Kidney (tissue), 14 donors: ENCODE data around the gene MCL1. TPM values are rescaled to one million over a fixed set of nuclear protein-coding genes. Genes with fewer than 3 reads are reported as not detected.
A peak's percentile ranks its signal among the peaks of the same experiment; 100 is the strongest.

Experiments
- DNase-seq, 5 donors: peaks; one replicate each; pipeline ENCODE4 v3.0.0-alpha.2; 2013 to 2020
- FAIRE-seq: peaks from 2 replicates; lab custom pipeline; 2012; peaks lifted over from hg19 to GRCh38; lab: Jason Lieb, UNC
- H3K27ac ChIP-seq, 2 donors: one replicate each; pipeline ENCODE4 v1.7.0; 2013; ENCODE audit warnings: low read depth in 2 of 2, low read length in 2 of 2, inconsistent platforms in 1 of 2
- H3K27me3 ChIP-seq: one replicate; pipeline ENCODE4 v1.7.1; 2013; ENCODE audit warnings: low read length, inconsistent platforms; ENCODE audit not compliant: control insufficient read depth, insufficient read depth
- H3K36me3 ChIP-seq, 3 donors: one replicate each; pipeline versions ENCODE4 v1.7.0 to v1.7.1; 2013; ENCODE audit warnings: low read length in 3 of 3, control low read depth in 1 of 3, inconsistent platforms in 1 of 3; ENCODE audit not compliant: insufficient read depth in 3 of 3, control insufficient read depth in 2 of 3
- H3K4me1 ChIP-seq, 3 donors: one replicate each; pipeline versions ENCODE4 v1.7.0 to v1.7.1; 2013; ENCODE audit warnings: low read length in 3 of 3, inconsistent platforms in 1 of 3, low read depth in 1 of 3; ENCODE audit not compliant: control insufficient read depth in 2 of 3, insufficient read depth in 2 of 3
- H3K4me3 ChIP-seq, 3 donors: one replicate each; pipeline versions ENCODE4 v1.7.0 to v1.8.1; 2013; ENCODE audit warnings: low read length in 3 of 3, control low read depth in 1 of 3, inconsistent platforms in 1 of 3
- H3K9ac ChIP-seq, 3 donors: one replicate each; pipeline versions ENCODE4 v1.7.0 to v1.7.1; 2013; ENCODE audit warnings: low read length in 3 of 3, control low read depth in 1 of 3, inconsistent platforms in 1 of 3
- H3K9me3 ChIP-seq, 3 donors: one replicate each; pipeline versions ENCODE4 v1.7.0 to v1.7.1; 2013; ENCODE audit warnings: low read length in 3 of 3, control low read depth in 1 of 3, inconsistent platforms in 1 of 3; ENCODE audit not compliant: control insufficient read depth in 2 of 3, insufficient read depth in 1 of 3
- CTCF ChIP-seq: IDR thresholded peaks from 3 replicates; pipeline ENCODE4 v1.5.1; 2012; ENCODE audit warnings: mild to moderate bottlenecking, moderate library complexity, borderline replicate concordance; ENCODE audit not compliant: insufficient read depth; ENCODE audit errors: extremely low read depth
- intact Hi-C: fragments of 100-400 bp; cut with DNase I; formaldehyde crosslinking; loops from one replicate; pipeline ENCODE4 v1.11.1; 2022
- polyA plus RNA-seq: library from polyadenylated mRNA; stranded (reverse); fragments of 350-450 nt; fragmentation: Illumina TruSeq; extraction: RNeasy Lipid Tissue Mini Kit (QIAGEN cat#74804); gene quantifications from one replicate; pipeline ENCODE4 v1.2.3, GENCODE V29; 2014; ENCODE audit warnings: low read depth, low replicate concordance; ENCODE audit not compliant: insufficient read depth
- total RNA-seq: library from RNA; stranded (reverse); fragmentation: NEBNext Ultra II Directional; extraction: Animal tissue kit (Norgen Biotek cat#: 25700); gene quantifications from one replicate; pipeline ENCODE4 v1.2.1, GENCODE V29; 2021
- donor health status: control.
- donor health status: control.
- donor health status: control.
- donor health status: control.
- donor health status: control.
- donor health status: DM: yes; HTN: yes; CAD: no.
- donor health status: Normal renal cell carcinoma (clear cell type).

Gene MCL1
- total and polyA plus RNA-seq, 2 donors from 2014 or later = 79.5 to 253 TPM

- no peak for TF ChIP-seq CTCF
- peak overlapping the region; percentile 96 to 99 (median 97) for H3K4me3 ChIP-seq
- FAIRE-seq (no peak), DNase-seq (peak in 1 of 5 donors; percentile 39)
- peaks cover 14 to 61% (median 36%) of the 10 kb centered on the region in 3 donors for H3K36me3 ChIP-seq
- H3K9ac ChIP-seq = peak overlapping the region; percentile 98 to 100 (median 98)
- H3K27me3 ChIP-seq = no peaks in the 10 kb centered on the region
- peaks cover 10 to 30% (median 18%) of the 10 kb centered on the region in 3 donors for H3K4me1 ChIP-seq
- peak overlapping the region; percentile 100 for H3K27ac ChIP-seq
- intact Hi-C loops = loop anchor here (10.0 kb wide), 1 partner anchor 48 kb away; the partner anchor contains the start of gene ENSA
- H3K9me3 ChIP-seq = no peaks in the 10 kb centered on the region
Measured at GRCh38 chr1:150576794-150577556, 2.4 kb downstream of the MCL1 start.

DNA sequence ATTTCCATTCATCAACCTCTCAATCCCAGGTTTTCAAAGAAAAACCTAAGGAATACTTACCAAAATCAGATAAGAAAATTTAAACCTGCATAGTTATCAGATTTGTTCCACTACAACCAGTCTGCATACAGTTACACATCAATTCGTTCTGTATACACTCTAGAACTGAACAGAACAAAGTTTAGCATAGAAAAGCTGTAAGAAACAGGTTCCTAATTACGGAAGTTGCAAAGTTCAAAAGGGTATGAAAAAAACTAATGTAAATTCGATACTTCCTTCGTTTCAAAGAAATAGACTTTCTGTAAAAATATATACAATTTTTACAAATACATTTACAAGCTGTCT lies 3.1 kb downstream of the MCL1 start:
- no peak for TF ChIP-seq CTCF
- H3K36me3 ChIP-seq = peaks cover 14 to 61% (median 36%) of the 10 kb centered on the region in 3 donors

GRCh38 chr1:150575518-150576366 lies 3.7 kb downstream of the MCL1 start:
- Histone ChIP-seq H3K9me3 (no peaks in the 10 kb centered on the region), H3K36me3 (peaks cover 17 to 65% (median 36%) of the 10 kb centered on the region in 3 donors), H3K27ac (peak overlapping the region; percentile 71 to 100), H3K4me1 (peaks cover 10 to 30% (median 18%) of the 10 kb centered on the region in 3 donors), H3K9ac (peak overlapping the region; percentile 98 to 100 (median 98)), H3K27me3 (no peaks in the 10 kb centered on the region), H3K4me3 (peak overlapping the region; percentile 96 to 99 (median 97))
- no peak for TF ChIP-seq CTCF
- intact Hi-C loops = loop anchor here (10.0 kb wide), 1 partner anchor 49 kb away; the partner anchor contains the start of gene ENSA
- DNase-seq (no peak), FAIRE-seq (no peak)

More for the DNA sequence above, 3.1 kb downstream of the MCL1 start:
- H3K4me1 ChIP-seq = peaks cover 10 to 30% (median 18%) of the 10 kb centered on the region in 3 donors
- FAIRE-seq = no peak
- no peaks in the 10 kb centered on the region for H3K9me3 ChIP-seq
- H3K4me3 ChIP-seq = peak overlapping the region; percentile 96 to 99 (median 97)
- H3K27me3 ChIP-seq = no peaks in the 10 kb centered on the region
- no peak for DNase-seq
- peak overlapping the region; percentile 98 to 100 (median 98) for H3K9ac ChIP-seq
- intact Hi-C loops = loop anchor here (10.0 kb wide), 1 partner anchor 48 kb away; the partner anchor contains the start of gene ENSA
- H3K27ac ChIP-seq = peak overlapping the region; percentile 100
